A549 treated with CORT108297 at 1 μM for 4 hours (cell line): ENCODE results near the gene TMEM88. TPM values are rescaled to one million over a fixed set of nuclear protein-coding genes. Genes with fewer than 3 reads are reported as not detected.

Source experiments
- total RNA-seq: library from RNA; stranded (reverse); fragments of 200-300 nt; extraction: Qiagen RNA extraction; gene quantifications from 5 replicates; pipeline ENCODE4 v1.2.3, GENCODE V29; 2022

TMEM88 gene, protein sequence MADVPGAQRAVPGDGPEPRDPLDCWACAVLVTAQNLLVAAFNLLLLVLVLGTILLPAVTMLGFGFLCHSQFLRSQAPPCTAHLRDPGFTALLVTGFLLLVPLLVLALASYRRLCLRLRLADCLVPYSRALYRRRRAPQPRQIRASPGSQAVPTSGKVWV
- 0.27 to 1.9 TPM (median 0.92 TPM) in 5 replicates for total RNA-seq

DNA sequence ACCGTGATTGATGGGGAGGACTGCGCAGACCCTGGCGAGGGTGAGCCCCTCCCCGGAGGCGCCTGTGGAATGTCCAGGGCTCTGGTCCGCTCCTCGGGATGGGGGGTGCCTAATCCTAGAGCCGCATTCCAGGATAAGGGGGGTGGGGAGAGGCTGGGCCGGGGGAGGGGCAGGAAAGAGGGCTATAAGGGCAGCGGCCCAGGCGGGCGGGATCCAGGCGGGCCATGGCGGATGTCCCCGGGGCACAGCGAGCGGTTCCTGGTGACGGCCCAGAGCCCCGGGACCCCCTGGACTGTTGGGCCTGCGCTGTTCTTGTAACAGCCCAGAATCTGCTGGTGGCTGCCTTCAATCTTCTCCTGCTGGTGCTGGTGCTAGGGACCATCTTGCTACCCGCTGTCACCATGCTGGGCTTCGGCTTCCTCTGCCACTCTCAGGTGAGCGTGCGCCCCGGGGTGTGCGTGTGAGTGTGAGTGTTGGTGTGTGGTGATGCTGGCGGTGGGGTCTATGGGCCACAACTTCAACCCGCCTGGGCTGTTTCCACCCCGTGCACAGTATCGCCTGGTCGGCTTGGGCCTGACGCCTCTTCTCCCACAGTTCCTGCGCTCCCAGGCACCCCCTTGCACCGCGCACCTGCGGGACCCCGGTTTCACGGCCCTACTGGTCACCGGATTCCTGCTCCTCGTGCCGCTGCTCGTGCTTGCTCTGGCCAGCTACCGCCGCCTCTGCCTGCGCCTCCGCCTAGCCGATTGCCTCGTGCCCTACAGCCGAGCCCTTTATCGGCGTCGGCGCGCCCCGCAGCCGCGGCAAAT lies at the start of gene TMEM88:
Gene TMEM88, plus strand, starts transcription at position 216 of the 809 bp plus-strand sequence. Its CDS starts 9 bp downstream, at position 225.

DNA sequence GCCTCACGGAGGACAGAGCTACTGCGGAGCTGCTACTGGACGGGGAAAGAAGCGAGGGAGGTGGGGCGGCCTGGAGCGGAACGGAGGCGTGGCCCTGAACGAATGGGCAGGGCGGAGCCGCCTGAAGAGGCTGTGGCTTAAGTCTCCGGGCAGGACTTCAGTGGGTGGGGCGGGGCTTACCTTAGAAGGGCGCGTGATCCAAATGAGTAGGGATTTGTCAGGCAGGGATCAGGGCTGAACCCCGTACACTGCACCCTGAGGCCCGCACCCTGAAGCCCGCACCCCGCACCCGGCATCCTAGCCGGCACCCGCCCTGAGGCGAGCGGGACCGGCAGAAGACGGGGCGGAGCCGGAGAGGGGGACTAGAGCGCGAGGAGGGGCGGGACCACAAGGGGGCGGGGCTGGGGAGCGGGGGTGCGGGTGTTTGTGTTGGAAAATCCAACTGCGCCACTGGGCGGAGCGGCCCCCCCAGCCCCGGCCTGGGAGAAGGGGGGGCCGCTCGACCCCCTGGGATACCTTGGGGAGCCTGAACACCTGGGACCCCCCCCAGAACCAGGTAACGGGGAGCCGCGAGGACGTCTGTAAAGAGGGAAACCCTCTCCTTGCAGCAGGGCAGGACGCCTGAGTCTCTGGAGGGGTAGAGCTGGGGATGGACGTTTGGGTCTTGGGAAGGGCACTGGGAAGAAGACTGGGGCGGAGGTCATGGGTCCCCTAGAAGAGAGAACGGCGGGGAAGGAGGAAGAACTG lies 20.9 kb upstream of the TMEM88 start, which contains the start of gene KDM6B:
Gene KDM6B, plus strand, starts transcription at position 423 of the 747 bp plus-strand sequence. CDS start 11,338 bp downstream, outside the sequence.

DNA sequence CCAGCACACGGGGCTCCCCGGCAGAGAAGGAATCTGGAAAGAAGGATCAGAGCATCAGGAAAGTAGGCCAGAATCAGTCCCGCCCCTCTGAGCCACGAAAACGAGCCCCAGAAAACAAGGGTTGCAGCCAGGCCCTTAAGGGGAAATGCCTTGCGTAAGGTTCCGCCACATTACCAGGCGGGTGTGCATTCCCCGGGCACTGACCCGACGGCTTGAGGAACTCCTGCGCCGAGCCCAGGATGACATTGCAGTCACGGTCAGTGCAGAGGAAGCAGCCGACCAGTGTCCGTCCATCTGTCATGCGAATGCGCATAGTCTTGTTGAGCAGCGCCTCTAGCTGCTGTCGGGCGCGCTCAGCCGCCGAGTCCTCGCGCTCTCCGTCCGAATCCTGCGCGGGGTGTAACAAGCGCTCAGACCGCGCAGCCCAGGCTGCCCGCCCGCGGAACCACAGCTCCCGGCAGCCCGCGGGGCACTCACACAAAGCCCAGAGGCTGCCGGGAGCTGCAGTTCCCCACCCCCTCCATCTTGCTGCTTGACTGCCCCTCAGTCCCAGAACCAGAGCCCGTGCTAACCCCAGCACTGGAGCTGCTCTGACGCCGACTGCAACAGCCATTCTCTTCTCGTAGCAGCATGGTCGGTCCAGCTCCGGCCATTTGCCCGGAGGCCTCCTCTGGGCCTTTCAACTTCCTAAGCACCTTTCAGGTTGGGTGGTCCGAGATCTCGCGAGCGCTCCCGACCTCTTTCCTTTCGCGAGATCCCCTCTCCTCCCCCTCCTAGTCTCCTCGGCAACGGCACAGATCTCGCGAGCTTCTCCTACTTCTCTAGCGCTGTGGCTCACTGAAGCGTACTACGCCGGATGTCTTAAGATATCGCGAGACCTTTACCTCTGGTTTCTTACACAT lies 2.2 kb downstream of the TMEM88 start, which contains the start of gene NAA38:
Gene NAA38, minus strand, starts transcription at position 749 of the 902 bp plus-strand sequence. Its CDS starts 96 bp downstream, at position 653.

DNA sequence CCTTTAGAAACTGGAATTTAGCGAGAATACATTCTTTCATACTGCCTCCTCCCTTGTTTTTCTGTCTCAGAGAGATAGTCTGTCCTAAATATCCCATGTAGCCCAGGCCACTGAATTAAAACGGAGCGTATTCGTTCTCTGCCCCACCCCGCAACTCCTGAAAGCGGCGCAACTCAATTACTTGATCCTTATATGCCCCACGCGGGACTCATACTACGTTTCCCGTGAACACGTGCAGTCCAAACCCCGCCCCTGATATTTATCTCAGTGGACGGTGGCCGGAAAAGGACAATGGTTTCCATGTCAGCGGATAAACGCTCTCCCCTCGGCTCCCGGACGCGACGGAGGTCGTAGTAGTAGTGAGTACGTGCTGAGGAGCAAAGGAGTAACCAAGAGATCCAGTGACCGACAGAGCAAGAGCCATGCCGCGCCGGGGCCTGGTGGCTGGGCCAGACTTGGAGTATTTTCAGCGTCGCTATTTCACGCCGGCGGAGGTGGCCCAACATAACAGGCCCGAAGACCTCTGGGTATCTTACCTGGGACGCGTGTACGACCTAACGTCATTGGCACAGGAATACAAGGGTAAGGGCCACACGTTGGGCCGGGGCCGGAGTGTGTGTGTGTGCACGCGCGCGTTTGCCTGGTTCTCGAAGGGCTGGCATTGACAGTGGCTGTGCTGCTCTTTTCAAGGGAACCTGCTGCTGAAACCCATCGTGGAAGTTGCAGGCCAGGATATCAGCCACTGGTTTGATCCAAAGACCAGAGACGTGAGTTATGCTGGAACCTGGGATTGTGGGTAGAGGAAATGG lies 3.1 kb downstream of the TMEM88 start, which contains the start of gene CYB5D1:
Gene CYB5D1, plus strand, starts transcription at position 291 of the 809 bp plus-strand sequence. Its CDS starts 132 bp downstream, at position 423.

DNA sequence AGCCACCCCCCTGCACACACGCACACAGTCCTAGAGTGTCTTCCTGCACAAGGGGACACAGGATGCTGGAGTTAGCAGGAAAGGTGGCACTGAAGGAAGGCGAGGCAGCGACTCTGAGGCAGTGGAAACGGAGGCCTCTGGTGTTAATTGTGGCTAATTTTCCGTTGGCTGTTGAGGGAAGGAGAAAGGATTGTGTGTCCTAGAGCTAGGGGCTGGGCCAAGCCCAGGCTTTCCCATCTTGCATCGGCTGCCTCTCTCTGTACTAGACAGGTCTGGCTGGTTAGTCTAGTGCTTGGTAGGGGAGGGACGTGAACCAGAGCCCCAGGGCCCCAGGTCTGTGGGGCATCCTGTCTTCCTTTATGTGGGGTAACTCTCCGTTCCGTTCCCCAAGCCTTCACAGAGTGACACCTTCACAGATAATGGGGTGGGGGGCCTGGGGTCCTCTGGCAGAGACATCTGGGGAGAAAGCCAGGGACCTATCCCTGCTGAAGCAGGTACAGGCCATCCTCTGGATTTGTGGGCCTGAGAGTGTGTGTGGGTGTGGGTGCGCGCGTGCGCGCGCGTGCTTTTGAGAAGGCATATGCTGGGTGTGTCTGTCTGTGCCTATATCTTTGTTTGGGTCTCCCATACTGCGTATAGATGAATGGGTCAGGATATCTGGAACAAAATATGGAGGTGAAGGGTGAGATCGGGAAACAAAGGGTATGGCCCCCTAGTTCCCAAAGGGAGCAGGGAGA lies 33.5 kb downstream of the TMEM88 start, which contains the start of gene CHD3:
Gene CHD3, plus strand, starts transcription at position 606 of the 737 bp plus-strand sequence. CDS start 212 bp downstream, outside the sequence.

Other genes with a start within 250 kb of the TMEM88 start
- gene FXR2, start 240.2 kb upstream of the TMEM88 start, total RNA-seq = 51.9 to 64.2 TPM (median 60.4 TPM) in 5 replicates
- gene SAT2, start 227.2 kb upstream of the TMEM88 start, total RNA-seq = 64.3 to 90.5 TPM (median 85.4 TPM) in 5 replicates
- 0.35 to 1.0 TPM (median 0.66 TPM) in 5 replicates for gene SHBG, start 224.9 kb upstream of the TMEM88 start, total RNA-seq
- 0.14 to 0.40 TPM (median 0.21 TPM) in 5 replicates for gene ATP1B2, start 204.1 kb upstream of the TMEM88 start, total RNA-seq
- 49.0 to 53.9 TPM (median 51.0 TPM) in 5 replicates for gene TP53, start 167.6 kb upstream of the TMEM88 start, total RNA-seq
- 33.2 to 50.4 TPM (median 45.9 TPM) in 5 replicates for gene WRAP53, start 166.6 kb upstream of the TMEM88 start, total RNA-seq
- 1.1 to 1.6 TPM (median 1.5 TPM) in 5 replicates for gene EFNB3, start 149.9 kb upstream of the TMEM88 start, total RNA-seq
- 0.01 to 0.05 TPM (median 0.01 TPM) in 3 of 5 replicates, not detected in the others for gene DNAH2, start 137.3 kb upstream of the TMEM88 start, total RNA-seq
- 14.0 to 19.7 TPM (median 16.6 TPM) in 5 replicates for gene KDM6B, start 20.8 kb upstream of the TMEM88 start, total RNA-seq
- 178 to 250 TPM (median 228 TPM) in 5 replicates for gene NAA38, start 2.5 kb downstream of the TMEM88 start, total RNA-seq
- 20.3 to 23.4 TPM (median 21.5 TPM) in 5 replicates for gene CYB5D1, start 2.9 kb downstream of the TMEM88 start, total RNA-seq
- 58.9 to 70.4 TPM (median 63.8 TPM) in 5 replicates for gene CHD3, start 33.7 kb downstream of the TMEM88 start, total RNA-seq
- 1.2 to 1.9 TPM (median 1.5 TPM) in 5 replicates for gene RNF227, start 61.2 kb downstream of the TMEM88 start, total RNA-seq
- 1.7 to 3.1 TPM (median 2.6 TPM) in 5 replicates for gene KCNAB3, start 74.8 kb downstream of the TMEM88 start, total RNA-seq
- gene TRAPPC1, start 76.9 kb downstream of the TMEM88 start, total RNA-seq = 298 to 343 TPM (median 309 TPM) in 5 replicates
- 32.1 to 47.2 TPM (median 42.7 TPM) in 5 replicates for gene CNTROB, start 77.1 kb downstream of the TMEM88 start, total RNA-seq
- 0.07 to 0.40 TPM (median 0.11 TPM) in 4 of 5 replicates, not detected in the other for gene GUCY2D, start 147.5 kb downstream of the TMEM88 start, total RNA-seq
- gene ALOX15B, start 184.0 kb downstream of the TMEM88 start, total RNA-seq = 0.03 to 0.05 TPM (median 0.04 TPM) in 3 of 5 replicates, not detected in the others
- 1.3 to 2.1 TPM (median 1.6 TPM) in 5 replicates for gene ALOX12B, start 232.7 kb downstream of the TMEM88 start, total RNA-seq